ENCODE data around the gene ZNF385B. TPM values are rescaled to one million over a fixed set of nuclear protein-coding genes. Genes with fewer than 3 reads are reported as not detected.

ZNF385B gene
- total RNA-seq, 2 experiments from 2014 or later: not detected

GRCh38 chr2:179817181-179817841, 44.1 kb downstream of the ZNF385B start:
- H3K36me3 Mint-ChIP-seq (ENCODE audit: low read depth): no peaks in the 10 kb centered on the region
- ChIA-PET POLR2A (no interaction called here), CTCF (no interaction called here)
- H3K27me3 Mint-ChIP-seq (ENCODE audit: low read depth): no peaks in the 10 kb centered on the region
- no peak for DNase-seq
- no peak for ATAC-seq
- no peaks in the 10 kb centered on the region for H3K9me3 Mint-ChIP-seq (ENCODE audit: insufficient read depth)
- no peaks in the 10 kb centered on the region for H3K4me1 Mint-ChIP-seq (ENCODE audit: low read depth)
- H3K4me3 Mint-ChIP-seq: no peak overlapping the region
- no peak overlapping the region for H3K27ac Mint-ChIP-seq

DNA sequence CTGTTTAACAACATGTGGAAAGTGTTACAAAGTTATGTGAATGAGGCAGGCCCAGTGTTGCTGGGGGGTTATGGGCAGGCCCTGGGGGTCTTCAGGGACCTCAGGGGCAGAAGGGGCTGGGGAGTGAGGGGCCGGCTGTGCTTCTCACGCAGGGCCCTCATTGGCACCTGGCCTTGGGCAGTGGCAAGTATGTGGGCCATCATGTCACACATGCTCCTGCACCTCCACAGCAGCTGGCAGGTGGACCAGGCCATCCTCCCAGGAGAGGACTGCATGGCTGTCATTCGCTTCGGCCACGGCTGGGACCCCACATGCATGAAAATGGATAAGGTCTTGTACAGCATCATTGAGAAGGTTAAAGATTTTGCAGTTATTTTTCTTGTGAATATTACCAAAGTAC, 47.4 kb downstream of the ZNF385B start:
- Mint-ChIP-seq H3K9me3 (ENCODE audit: insufficient read depth) (no peaks in the 10 kb centered on the region), H3K27me3 (ENCODE audit: low read depth) (no peaks in the 10 kb centered on the region), H3K4me3 (no peak overlapping the region), H3K27ac (no peak overlapping the region), H3K36me3 (ENCODE audit: low read depth) (no peaks in the 10 kb centered on the region), H3K4me1 (ENCODE audit: low read depth) (no peaks in the 10 kb centered on the region)
- ATAC-seq (no peak), DNase-seq (no peak)
- CTCF ChIA-PET: no interaction called here
- POLR2A ChIA-PET: no interaction called here

GRCh38 chr2:179812501-179812900, 48.9 kb downstream of the ZNF385B start:
- Mint-ChIP-seq H3K4me1 (ENCODE audit: low read depth) (no peaks in the 10 kb centered on the region), H3K9me3 (ENCODE audit: insufficient read depth) (no peaks in the 10 kb centered on the region), H3K36me3 (ENCODE audit: low read depth) (no peaks in the 10 kb centered on the region), H3K27me3 (ENCODE audit: low read depth) (no peaks in the 10 kb centered on the region), H3K4me3 (no peak overlapping the region), H3K27ac (no peak overlapping the region)
- CTCF ChIA-PET: interaction anchor here (0.6 kb wide), 1 partner anchor 267 kb away, joined by 3 read pairs; no protein-coding TSS in a partner anchor
- ATAC-seq (no peak), DNase-seq (no peak)
- POLR2A ChIA-PET: no interaction called here

- ATAC-seq (no peak), DNase-seq (no peak)
- CTCF ChIA-PET: no interaction called here
- no peaks in the 10 kb centered on the region for H3K4me1 Mint-ChIP-seq (ENCODE audit: low read depth)
- no peak overlapping the region for H3K4me3 Mint-ChIP-seq
- H3K27ac Mint-ChIP-seq: no peak overlapping the region
- no peaks in the 10 kb centered on the region for H3K36me3 Mint-ChIP-seq (ENCODE audit: low read depth)
- POLR2A ChIA-PET: no interaction called here
- no peaks in the 10 kb centered on the region for H3K9me3 Mint-ChIP-seq (ENCODE audit: insufficient read depth)
- H3K27me3 Mint-ChIP-seq (ENCODE audit: low read depth): no peaks in the 10 kb centered on the region
Observed at GRCh38 chr2:179811042-179811441, 50.4 kb downstream of the ZNF385B start.

DNA sequence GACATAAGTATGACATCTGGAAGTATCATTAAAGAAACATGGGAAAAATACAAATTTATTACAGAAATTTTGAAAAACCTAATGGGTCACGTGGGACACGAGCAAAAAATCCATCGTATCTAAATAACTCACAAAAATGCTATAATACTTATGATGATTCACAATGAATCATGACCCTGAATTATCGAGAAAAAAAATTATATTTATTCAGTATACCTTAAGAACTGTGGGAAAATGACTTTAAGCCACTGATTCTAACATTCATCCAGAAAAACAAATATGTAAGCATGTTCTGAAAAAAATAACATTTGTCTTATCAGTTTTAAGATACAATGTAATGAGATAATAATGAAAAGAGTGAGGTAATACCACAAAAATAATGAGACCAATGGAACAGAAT, 51.8 kb downstream of the ZNF385B start:
- Mint-ChIP-seq H3K9me3 (ENCODE audit: insufficient read depth) (no peaks in the 10 kb centered on the region), H3K27ac (no peak overlapping the region), H3K27me3 (ENCODE audit: low read depth) (no peaks in the 10 kb centered on the region), H3K4me1 (ENCODE audit: low read depth) (no peaks in the 10 kb centered on the region), H3K36me3 (ENCODE audit: low read depth) (no peaks in the 10 kb centered on the region), H3K4me3 (no peak overlapping the region)
- DNase-seq: no peak
- no peak for ATAC-seq
- POLR2A ChIA-PET: no interaction called here
- CTCF ChIA-PET: no interaction called here

DNA sequence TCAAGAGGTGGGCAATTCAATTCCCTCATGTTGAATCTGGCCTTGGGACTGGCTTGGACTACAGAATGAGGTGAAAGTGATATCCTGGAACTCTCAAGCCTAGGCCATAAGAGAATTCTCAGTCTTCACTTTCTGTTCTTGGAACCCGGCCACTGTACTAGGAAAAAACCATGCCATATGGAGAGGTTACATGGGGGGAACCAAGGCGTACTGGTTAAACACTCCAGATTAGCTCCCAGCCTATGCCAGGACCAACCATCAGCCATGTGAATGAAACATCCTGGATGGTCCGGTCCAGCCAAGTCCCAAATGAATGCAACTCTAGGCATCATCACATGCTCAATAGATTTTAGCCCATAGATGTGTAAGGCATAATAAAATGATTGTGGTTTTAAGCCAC, 56.4 kb downstream of the ZNF385B start:
- POLR2A ChIA-PET: no interaction called here
- Mint-ChIP-seq H3K4me1 (ENCODE audit: low read depth) (no peaks in the 10 kb centered on the region), H3K4me3 (no peak overlapping the region), H3K27ac (no peak overlapping the region), H3K36me3 (ENCODE audit: low read depth) (no peaks in the 10 kb centered on the region), H3K27me3 (ENCODE audit: low read depth) (no peaks in the 10 kb centered on the region), H3K9me3 (ENCODE audit: insufficient read depth) (no peaks in the 10 kb centered on the region)
- DNase-seq (no peak), ATAC-seq (no peak)
- CTCF ChIA-PET: no interaction called here

DNA sequence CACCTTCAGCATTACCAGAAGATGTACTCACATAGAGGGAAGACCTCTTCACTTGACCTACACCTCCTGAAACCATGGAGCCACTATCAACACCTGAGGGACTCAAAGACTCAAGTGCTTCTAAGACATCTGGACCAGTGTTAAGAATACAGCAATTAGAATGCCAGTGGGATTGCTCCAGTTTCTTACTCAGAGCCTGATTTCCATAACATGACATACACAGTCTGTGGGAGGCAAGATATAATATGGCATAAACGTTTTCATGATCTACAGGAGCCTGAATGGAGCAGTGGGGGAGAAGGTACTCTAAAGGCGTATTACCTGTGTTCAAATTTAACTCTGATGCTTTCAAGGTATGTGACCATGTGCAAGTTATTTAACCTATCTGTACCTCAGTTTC, 57.2 kb downstream of the ZNF385B start:
- ATAC-seq (no peak), DNase-seq (no peak)
- ChIA-PET POLR2A (no interaction called here), CTCF (no interaction called here)
- H3K4me1 Mint-ChIP-seq (ENCODE audit: low read depth): no peaks in the 10 kb centered on the region
- H3K4me3 Mint-ChIP-seq: no peak overlapping the region
- H3K36me3 Mint-ChIP-seq (ENCODE audit: low read depth): no peaks in the 10 kb centered on the region
- H3K27ac Mint-ChIP-seq: no peak overlapping the region
- no peaks in the 10 kb centered on the region for H3K9me3 Mint-ChIP-seq (ENCODE audit: insufficient read depth)
- no peaks in the 10 kb centered on the region for H3K27me3 Mint-ChIP-seq (ENCODE audit: low read depth)

GRCh38 chr2:179802051-179802882, 59.1 kb downstream of the ZNF385B start:
- no peak overlapping the region for H3K4me3 Mint-ChIP-seq
- H3K27me3 Mint-ChIP-seq (ENCODE audit: low read depth): no peaks in the 10 kb centered on the region
- no peaks in the 10 kb centered on the region for H3K36me3 Mint-ChIP-seq (ENCODE audit: low read depth)
- no peak overlapping the region for H3K27ac Mint-ChIP-seq
- ChIA-PET CTCF (no interaction called here), POLR2A (no interaction called here)
- H3K4me1 Mint-ChIP-seq (ENCODE audit: low read depth): no peaks in the 10 kb centered on the region
- ATAC-seq (no peak), DNase-seq (no peak)
- no peaks in the 10 kb centered on the region for H3K9me3 Mint-ChIP-seq (ENCODE audit: insufficient read depth)

DNA sequence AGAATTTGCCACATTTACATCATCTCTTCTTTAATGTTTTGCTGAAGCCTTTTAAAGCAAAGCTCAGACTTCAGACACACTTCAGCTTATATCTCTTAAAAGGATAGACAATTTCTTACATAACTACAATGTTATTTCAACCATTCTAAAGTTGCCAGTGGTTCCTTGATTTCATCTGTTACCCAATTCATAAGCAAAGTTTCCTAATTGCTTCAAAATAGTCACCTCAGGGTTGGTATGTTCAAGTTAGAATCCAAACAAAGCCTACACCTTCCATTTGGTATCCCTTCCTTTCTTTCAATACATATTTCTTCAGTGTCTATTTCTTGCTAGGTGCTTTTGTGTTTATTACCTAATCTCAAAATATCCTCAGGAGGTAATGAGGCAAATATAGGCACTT, 60.6 kb downstream of the ZNF385B start:
- CTCF ChIA-PET: no interaction called here
- Mint-ChIP-seq H3K36me3 (ENCODE audit: low read depth) (no peaks in the 10 kb centered on the region), H3K27me3 (ENCODE audit: low read depth) (no peaks in the 10 kb centered on the region), H3K4me1 (ENCODE audit: low read depth) (no peaks in the 10 kb centered on the region), H3K9me3 (ENCODE audit: insufficient read depth) (no peaks in the 10 kb centered on the region), H3K27ac (no peak overlapping the region), H3K4me3 (no peak overlapping the region)
- POLR2A ChIA-PET: no interaction called here
- DNase-seq: no peak
- no peak for ATAC-seq

- ChIA-PET CTCF (no interaction called here), POLR2A (no interaction called here)
- ATAC-seq (no peak), DNase-seq (no peak)
- Mint-ChIP-seq H3K27ac (no peak overlapping the region), H3K9me3 (ENCODE audit: insufficient read depth) (no peaks in the 10 kb centered on the region), H3K4me1 (ENCODE audit: low read depth) (no peaks in the 10 kb centered on the region), H3K36me3 (ENCODE audit: low read depth) (no peaks in the 10 kb centered on the region), H3K27me3 (ENCODE audit: low read depth) (no peaks in the 10 kb centered on the region), H3K4me3 (no peak overlapping the region)
Observed at GRCh38 chr2:179796213-179797007, 65.0 kb downstream of the ZNF385B start.

DNA sequence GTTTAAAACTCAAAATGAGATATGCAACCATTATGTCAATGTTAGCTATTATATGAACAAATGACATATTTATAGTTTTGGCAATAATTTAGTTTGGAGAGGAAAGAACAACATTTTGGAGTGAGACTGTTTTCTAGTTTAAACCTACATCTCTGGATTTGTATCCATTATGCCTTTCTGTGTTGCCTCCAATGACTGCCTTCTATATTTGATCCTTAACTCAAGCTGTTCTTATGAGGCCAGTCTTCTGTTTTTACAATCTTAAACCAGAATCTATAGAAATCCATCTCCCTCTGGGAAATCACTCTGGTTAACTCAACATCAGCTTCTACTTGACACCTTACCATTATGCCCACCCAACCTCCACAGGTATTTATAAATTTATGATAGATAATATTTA, 67.5 kb downstream of the ZNF385B start:
- H3K4me3 Mint-ChIP-seq: no peak overlapping the region
- H3K9me3 Mint-ChIP-seq (ENCODE audit: insufficient read depth): no peaks in the 10 kb centered on the region
- ChIA-PET POLR2A (no interaction called here), CTCF (no interaction called here)
- no peaks in the 10 kb centered on the region for H3K36me3 Mint-ChIP-seq (ENCODE audit: low read depth)
- no peak overlapping the region for H3K27ac Mint-ChIP-seq
- no peak for ATAC-seq
- no peak for DNase-seq
- H3K4me1 Mint-ChIP-seq (ENCODE audit: low read depth): no peaks in the 10 kb centered on the region
- H3K27me3 Mint-ChIP-seq (ENCODE audit: low read depth): no peaks in the 10 kb centered on the region

- Mint-ChIP-seq H3K4me3 (no peak overlapping the region), H3K27ac (no peak overlapping the region), H3K36me3 (ENCODE audit: low read depth) (no peaks in the 10 kb centered on the region), H3K4me1 (ENCODE audit: low read depth) (no peaks in the 10 kb centered on the region), H3K9me3 (ENCODE audit: insufficient read depth) (no peaks in the 10 kb centered on the region), H3K27me3 (ENCODE audit: low read depth) (no peaks in the 10 kb centered on the region)
- POLR2A ChIA-PET: no interaction called here
- no peak for DNase-seq
- no peak for ATAC-seq
- CTCF ChIA-PET: no interaction called here
Observed at GRCh38 chr2:179793238-179793637, 68.2 kb downstream of the ZNF385B start.
